GM19397 (cell line): ENCODE data around the gene MCUR1.
"Not testable (repeated sequence)": the region's sequence is repeated elsewhere in the genome, so short reads cannot be mapped to it uniquely, and the experiment has no call there.

Experiments
- ATAC-seq: cut with Tn5 transposase; IDR thresholded peaks from one replicate; pipeline ENCODE4 v1.9.1; 2021; ENCODE audit warnings: mild to moderate bottlenecking, moderate library complexity; ENCODE audit not compliant: unreplicated experiment

MCUR1 gene

GRCh38 chr6:13780162-13780561, 34.2 kb downstream of the MCUR1 start:
- not testable (repeated sequence) for ATAC-seq

- ATAC-seq, result no peak
Measured at GRCh38 chr6:13778028-13778427, 36.3 kb downstream of the MCUR1 start.

GRCh38 chr6:13776602-13777001, 37.8 kb downstream of the MCUR1 start:
- no peak for ATAC-seq

- not testable (repeated sequence) for ATAC-seq
Measured at GRCh38 chr6:13775466-13775865, 38.9 kb downstream of the MCUR1 start.

- ATAC-seq, result not testable (repeated sequence)
Measured at GRCh38 chr6:13772358-13773030, 41.9 kb downstream of the MCUR1 start.

GRCh38 chr6:13769655-13770053, 44.7 kb downstream of the MCUR1 start:
- no peak for ATAC-seq

GRCh38 chr6:13769034-13769654, 45.2 kb downstream of the MCUR1 start:
- ATAC-seq, result no peak

GRCh38 chr6:13767121-13767808, 47.1 kb downstream of the MCUR1 start:
- no peak for ATAC-seq

GRCh38 chr6:13766201-13766634, 48.1 kb downstream of the MCUR1 start:
- ATAC-seq, result no peak

- ATAC-seq, result no peak
Measured at GRCh38 chr6:13765570-13765969, 48.8 kb downstream of the MCUR1 start.

GRCh38 chr6:13764996-13765395, 49.4 kb downstream of the MCUR1 start:
- ATAC-seq, result no peak

- ATAC-seq, result no peak
Measured at GRCh38 chr6:13763740-13764381, 50.5 kb downstream of the MCUR1 start.

- ATAC-seq, result no peak
Measured at GRCh38 chr6:13762611-13763441, 51.5 kb downstream of the MCUR1 start.

GRCh38 chr6:13761361-13762036, 52.9 kb downstream of the MCUR1 start:
- no peak for ATAC-seq

GRCh38 chr6:13760307-13761304, 53.8 kb downstream of the MCUR1 start:
- no peak for ATAC-seq

GRCh38 chr6:13759025-13759424, 55.3 kb downstream of the MCUR1 start:
- no peak for ATAC-seq

GRCh38 chr6:13754644-13755043, 59.7 kb downstream of the MCUR1 start:
- ATAC-seq, result no peak

GRCh38 chr6:13743736-13744127, 70.6 kb downstream of the MCUR1 start:
- no peak for ATAC-seq
